Stimulated activated effector memory CD8-positive, alpha-beta T cell treated with anti-CD3 and anti-CD28 coated beads, Interleukin-12 subunit alpha, Interleukin-12 subunit beta, amount 100 ng/mL, for 72 hours (primary cell): ENCODE measurements around the gene COL17A1.
A peak's percentile ranks its signal among the peaks of the same experiment; 100 is the strongest.

Experiments
- ATAC-seq: fragments of 150-1000 bp; cut with Tn5 transposase; 2 replicates; pipeline ENCODE4 v1.10.0; 2021
- DNase-seq, 2 donors: peaks; one replicate each; pipeline ENCODE4 v3.0.0; 2021 to 2022; ENCODE audit warnings: low spot score in 2 of 2
- H3K27ac Mint-ChIP-seq: one replicate; pipeline ENCODE4 v1.8.0; 2022; ENCODE audit warnings: mild to moderate bottlenecking, mixed read lengths
- H3K36me3 Mint-ChIP-seq: one replicate; pipeline ENCODE4 v1.8.0; 2022; ENCODE audit warnings: mild to moderate bottlenecking, mixed read lengths
- H3K4me1 Mint-ChIP-seq: one replicate; pipeline ENCODE4 v1.8.0; 2022; ENCODE audit warnings: mixed read lengths
- H3K4me3 Mint-ChIP-seq: one replicate; pipeline ENCODE4 v1.8.0; 2022; ENCODE audit warnings: mild to moderate bottlenecking, mixed read lengths
- H3K9me3 Mint-ChIP-seq: one replicate; pipeline ENCODE4 v1.8.0; 2022; ENCODE audit warnings: mixed read lengths

COL17A1 gene

DNA sequence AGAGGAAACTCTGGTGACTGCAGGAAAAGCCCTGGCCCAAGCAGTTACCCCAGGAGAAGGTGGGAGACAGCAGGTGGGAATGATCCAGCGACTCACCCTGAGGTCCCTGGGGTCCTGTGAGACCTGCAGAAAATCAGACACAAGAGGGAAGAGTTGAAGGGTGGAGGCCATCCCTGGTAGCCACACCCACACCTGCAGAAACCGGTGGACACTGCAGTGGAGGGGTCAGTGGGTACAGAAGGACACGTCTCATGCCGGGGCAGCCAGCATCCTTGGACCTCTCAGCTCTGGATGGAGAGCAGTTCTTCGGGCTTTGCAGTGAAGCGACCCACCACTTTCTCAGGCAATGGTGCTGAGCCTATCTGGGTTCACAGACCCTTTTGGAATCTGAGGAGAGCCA lies 39.0 kb downstream of the COL17A1 start:
- Mint-ChIP-seq H3K36me3 (no peaks in the 10 kb centered on the region), H3K9me3 (no peaks in the 10 kb centered on the region), H3K4me3 (no peak overlapping the region), H3K27ac (no peak overlapping the region), H3K4me1 (no peaks in the 10 kb centered on the region)
- DNase-seq (no peak), ATAC-seq (no peak)

- H3K4me1 Mint-ChIP-seq: no peaks in the 10 kb centered on the region
- H3K9me3 Mint-ChIP-seq: no peaks in the 10 kb centered on the region
- H3K36me3 Mint-ChIP-seq: no peaks in the 10 kb centered on the region
- no peak for ATAC-seq
- DNase-seq: no peak
- H3K4me3 Mint-ChIP-seq: no peak overlapping the region
- H3K27ac Mint-ChIP-seq: no peak overlapping the region
Observed at GRCh38 chr10:104045151-104046089, 40.3 kb downstream of the COL17A1 start.

- Mint-ChIP-seq H3K36me3 (no peaks in the 10 kb centered on the region), H3K9me3 (no peaks in the 10 kb centered on the region), H3K4me3 (no peak overlapping the region), H3K4me1 (no peaks in the 10 kb centered on the region), H3K27ac (peak overlapping the region; percentile 64)
- ATAC-seq (no peak), DNase-seq (no peak)
Observed at GRCh38 chr10:104043854-104044253, 41.8 kb downstream of the COL17A1 start.

DNA sequence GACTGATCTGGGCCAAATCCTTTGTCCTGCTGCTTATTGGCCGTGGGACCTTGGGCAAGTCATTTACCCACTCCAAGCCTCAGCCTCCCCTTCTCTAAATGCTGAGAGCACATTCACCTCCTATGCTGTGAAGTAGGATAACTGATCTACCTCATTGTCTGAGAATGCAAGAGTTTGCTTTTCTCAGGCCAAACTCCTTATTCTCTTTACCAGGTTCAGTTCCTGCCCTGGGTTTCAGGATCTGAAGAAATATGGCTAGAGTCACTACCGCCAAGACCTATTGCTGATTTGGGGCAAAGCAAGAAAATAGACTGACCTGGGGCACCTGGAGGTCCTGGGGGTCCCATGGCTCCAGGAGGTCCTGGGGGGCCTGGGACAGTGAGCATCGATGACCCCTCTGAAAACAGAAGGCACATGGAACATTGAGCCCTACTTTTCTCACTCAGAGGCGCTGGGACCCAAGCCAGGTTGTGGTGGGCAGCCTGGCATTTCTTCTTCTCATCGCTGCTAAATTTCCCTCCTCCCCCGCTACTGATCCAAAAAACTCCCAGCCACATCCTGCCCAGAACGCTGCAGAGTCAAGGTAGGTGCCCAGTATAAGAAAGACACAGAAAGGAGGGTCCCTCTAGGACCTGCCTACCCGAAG lies 42.4 kb downstream of the COL17A1 start:
- Mint-ChIP-seq H3K27ac (peak overlapping the region; percentile 64), H3K36me3 (no peaks in the 10 kb centered on the region), H3K4me1 (no peaks in the 10 kb centered on the region), H3K4me3 (no peak overlapping the region), H3K9me3 (no peaks in the 10 kb centered on the region)
- DNase-seq: no peak
- ATAC-seq: no peak

DNA sequence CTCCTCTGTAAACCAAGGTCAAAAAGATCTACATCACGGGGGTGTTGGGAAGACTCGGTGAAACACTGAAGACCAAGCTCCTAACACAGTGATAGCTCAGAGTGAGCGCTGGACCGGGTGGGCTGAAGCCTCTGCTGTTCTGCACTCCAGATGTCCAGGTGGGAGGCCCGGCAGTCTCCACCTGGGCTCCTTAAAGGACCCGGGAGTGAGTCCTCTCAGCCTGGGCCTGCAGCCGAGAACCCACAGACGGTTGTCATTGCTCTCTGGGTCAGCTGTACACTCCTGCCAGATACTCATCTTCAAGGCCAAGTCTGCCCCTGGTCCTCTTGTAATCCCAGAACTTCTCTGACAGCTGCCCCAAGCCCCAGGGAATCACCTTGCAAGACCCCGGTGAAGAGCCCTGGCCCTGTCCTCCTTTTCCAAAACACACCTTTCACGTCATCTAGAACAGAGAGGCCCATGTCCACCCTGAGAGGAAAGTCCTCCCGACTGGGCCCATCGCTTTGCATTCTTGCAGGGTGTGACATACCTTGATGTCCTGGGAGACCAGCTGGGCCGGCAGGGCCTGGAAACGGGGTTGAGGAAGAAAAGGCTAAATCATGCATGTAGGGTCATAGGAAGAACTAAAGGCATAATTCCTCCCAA lies 43.7 kb downstream of the COL17A1 start:
- no peak for DNase-seq
- Mint-ChIP-seq H3K4me1 (no peaks in the 10 kb centered on the region), H3K27ac (no peak overlapping the region), H3K4me3 (no peak overlapping the region), H3K36me3 (no peaks in the 10 kb centered on the region), H3K9me3 (no peaks in the 10 kb centered on the region)
- ATAC-seq: no peak

- no peaks in the 10 kb centered on the region for H3K9me3 Mint-ChIP-seq
- peaks cover under 1% of the 10 kb centered on the region for H3K4me1 Mint-ChIP-seq
- ATAC-seq: no peak
- DNase-seq: no peak
- H3K4me3 Mint-ChIP-seq: no peak overlapping the region
- H3K27ac Mint-ChIP-seq: no peak overlapping the region
- H3K36me3 Mint-ChIP-seq: no peaks in the 10 kb centered on the region
Observed at GRCh38 chr10:104040862-104041789, 44.6 kb downstream of the COL17A1 start.

DNA sequence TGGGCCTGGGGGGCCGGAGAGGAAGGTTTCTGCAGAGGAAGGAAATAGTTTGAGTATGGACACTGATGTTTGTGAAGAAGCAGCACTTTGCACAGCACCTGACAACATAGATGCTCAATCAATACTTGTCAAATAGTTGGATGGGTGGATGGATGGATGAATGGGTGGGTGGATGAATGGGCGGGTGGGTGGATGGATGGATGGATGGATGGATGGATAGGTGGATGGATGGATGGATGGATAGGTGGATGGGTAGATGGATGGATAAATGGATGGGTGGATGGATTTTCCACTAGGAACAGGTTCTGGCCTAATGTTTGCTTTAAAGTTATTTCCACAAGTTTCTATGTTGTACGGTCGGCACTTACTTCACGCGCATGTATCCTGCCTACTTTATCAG lies 45.3 kb downstream of the COL17A1 start:
- H3K27ac Mint-ChIP-seq: no peak overlapping the region
- ATAC-seq: no peak

GRCh38 chr10:104038958-104039752 lies 46.5 kb downstream of the COL17A1 start:
- DNase-seq (no peak), ATAC-seq (no peak)
- H3K27ac Mint-ChIP-seq: peak overlapping the region; percentile 27
- H3K36me3 Mint-ChIP-seq: peaks cover 10% of the 10 kb centered on the region
- H3K9me3 Mint-ChIP-seq: no peaks in the 10 kb centered on the region
- peaks cover 9% of the 10 kb centered on the region for H3K4me1 Mint-ChIP-seq
- H3K4me3 Mint-ChIP-seq: no peak overlapping the region

More for the DNA sequence above, 45.3 kb downstream of the COL17A1 start:
- DNase-seq: no peak
- Mint-ChIP-seq H3K9me3 (no peaks in the 10 kb centered on the region), H3K4me3 (no peak overlapping the region), H3K4me1 (peaks cover 8% of the 10 kb centered on the region), H3K36me3 (peaks cover 3% of the 10 kb centered on the region)

DNA sequence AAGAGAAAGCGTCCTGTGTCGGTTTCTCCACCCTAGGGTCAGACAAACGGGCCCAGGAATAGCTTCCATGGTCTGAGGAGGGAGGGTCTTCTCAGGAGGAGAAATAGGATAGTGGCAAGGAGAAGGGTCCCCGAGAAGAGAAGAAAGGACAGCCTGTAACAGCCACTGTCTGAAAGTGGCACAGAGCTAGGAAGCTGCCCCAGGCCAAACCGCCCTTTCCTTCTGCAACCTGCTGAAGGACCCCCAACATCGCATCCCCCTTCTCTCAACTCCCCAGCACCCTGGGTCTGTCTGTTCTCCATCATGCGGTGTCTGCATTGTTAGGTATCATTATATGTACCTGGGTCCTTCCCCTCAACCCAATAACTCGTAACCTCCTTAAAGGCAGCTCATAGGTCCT lies 47.1 kb downstream of the COL17A1 start:
- Mint-ChIP-seq H3K27ac (peak overlapping the region; percentile 27), H3K4me1 (peaks cover 9% of the 10 kb centered on the region), H3K36me3 (peaks cover 10% of the 10 kb centered on the region), H3K9me3 (no peaks in the 10 kb centered on the region), H3K4me3 (no peak overlapping the region)
- no peak for ATAC-seq
- DNase-seq: no peak

DNA sequence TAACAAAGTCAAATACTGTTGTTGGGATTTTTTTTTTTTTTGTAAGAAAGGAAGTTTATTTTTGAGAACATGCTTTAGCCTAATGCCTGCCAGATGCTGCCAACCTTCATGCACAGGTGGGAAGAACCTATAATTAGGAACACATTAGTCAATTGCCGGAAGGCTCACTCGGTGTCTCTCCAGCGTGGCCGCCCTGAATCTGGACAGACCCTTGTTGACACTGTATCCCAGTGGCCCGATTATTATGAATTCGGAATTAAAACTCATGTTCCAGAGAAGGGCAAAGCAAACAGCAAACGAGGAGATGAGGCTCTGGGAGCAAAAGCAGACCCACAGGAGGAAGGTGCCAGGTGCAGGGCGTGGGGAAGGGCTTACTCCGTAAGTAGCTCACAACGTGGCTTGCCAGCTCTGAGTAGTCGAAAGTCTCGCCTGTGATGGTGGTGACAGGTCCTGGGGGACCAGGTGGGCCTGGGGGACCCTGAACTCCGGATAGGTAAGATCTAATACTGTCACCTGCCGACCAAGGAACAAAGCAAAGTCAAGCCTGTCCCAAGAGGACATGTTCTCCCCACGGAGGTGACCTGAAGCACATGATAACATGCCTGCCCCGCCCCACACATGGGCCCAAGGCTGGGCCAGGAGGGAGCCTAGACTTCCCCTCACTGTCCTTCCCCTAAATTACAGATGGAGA lies 48.3 kb downstream of the COL17A1 start:
- peak overlapping the region; percentile 32 for H3K27ac Mint-ChIP-seq
- H3K36me3 Mint-ChIP-seq: peaks cover 12% of the 10 kb centered on the region
- peaks cover 9% of the 10 kb centered on the region for H3K4me1 Mint-ChIP-seq
- H3K9me3 Mint-ChIP-seq: no peaks in the 10 kb centered on the region
- DNase-seq (no peak), ATAC-seq (no peak)
- no peak overlapping the region for H3K4me3 Mint-ChIP-seq

GRCh38 chr10:104036518-104037260 lies 49.0 kb downstream of the COL17A1 start:
- Mint-ChIP-seq H3K36me3 (peaks cover 19% of the 10 kb centered on the region), H3K4me3 (no peak overlapping the region), H3K4me1 (peaks cover 9% of the 10 kb centered on the region), H3K9me3 (no peaks in the 10 kb centered on the region), H3K27ac (peak overlapping the region; percentile 32)
- ATAC-seq (no peak), DNase-seq (no peak)

DNA sequence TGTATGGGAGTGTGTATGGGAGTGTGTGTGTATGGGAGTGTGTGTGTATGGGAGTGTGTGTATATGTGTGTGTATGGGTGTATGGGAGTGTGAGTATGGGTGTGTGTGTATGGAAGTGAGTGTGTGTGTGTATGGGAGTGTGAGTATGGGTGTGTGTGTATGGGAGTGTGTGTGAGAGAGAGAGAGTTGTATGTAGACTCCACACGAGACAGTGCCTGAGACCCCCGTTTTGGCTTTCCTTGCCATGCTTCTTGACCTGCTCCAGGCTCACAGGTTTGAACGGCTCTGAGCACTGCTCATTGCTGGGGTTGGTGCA lies 49.7 kb downstream of the COL17A1 start:
- peak; percentile 29 for ATAC-seq

More for the DNA sequence above, 49.7 kb downstream of the COL17A1 start:
- peaks cover 9% of the 10 kb centered on the region for H3K4me1 Mint-ChIP-seq
- no peak overlapping the region for H3K4me3 Mint-ChIP-seq
- no peak overlapping the region for H3K27ac Mint-ChIP-seq
- peaks cover 26% of the 10 kb centered on the region for H3K36me3 Mint-ChIP-seq
- DNase-seq: no peak
- H3K9me3 Mint-ChIP-seq: no peaks in the 10 kb centered on the region
